ENCODE results near the gene HOXB8. TPM values are rescaled to one million over a fixed set of nuclear protein-coding genes. Genes with fewer than 3 reads are reported as not detected.

Gene HOXB8
- total RNA-seq, 1 experiment from 2014 or later = 45.9 TPM

DNA sequence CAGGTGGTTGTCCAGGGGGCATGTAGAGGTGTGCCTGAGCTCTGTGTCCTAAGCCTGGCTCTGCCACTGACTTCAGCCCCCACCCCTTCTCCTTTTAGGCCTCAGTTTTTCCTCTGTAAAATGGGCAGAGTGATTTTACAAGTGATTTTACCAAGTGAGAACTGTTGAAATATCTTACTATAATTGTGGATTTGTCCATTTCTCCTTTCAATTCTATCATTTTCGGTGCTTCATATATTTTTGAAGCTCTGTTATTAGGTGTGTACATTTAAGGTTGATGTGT, 32.8 kb upstream of the HOXB8 start:
- in situ Hi-C loops (cut with HindIII; ENCODE audit: low pct_unique_long_range_greater_than_20kb, low sequenced_read_pairs) (no loop called here), intact Hi-C loops (cut with micrococcal nuclease; ENCODE audit: unreplicated experiment) (no loop called here)
- Histone ChIP-seq H3K36me3 (ENCODE audit: control insufficient read depth, insufficient read depth, low read length) (peaks cover 9% of the 10 kb centered on the region; the same call in 1 of the 2 replicates), H3K4me3 (ENCODE audit: low read depth in 2 of 2, low read length in 2 of 2) (peak overlapping the region; percentile 74 to 76), H3K27ac (ENCODE audit: low read length) (peak overlapping the region; percentile 99), H3K4me1 (ENCODE audit: control insufficient read depth, insufficient read depth, low read length) (peaks cover 25% of the 10 kb centered on the region), H3K27me3 (ENCODE audit: control insufficient read depth, insufficient read depth, low read length) (no peaks in the 10 kb centered on the region), H3K9me3 (ENCODE audit: control insufficient read depth, insufficient read depth, low read depth, low read length) (no peaks in the 10 kb centered on the region)
- DNase-seq (ENCODE audit: low read depth, low spot score) (no peak), ATAC-seq (no peak)
- CTCF ChIA-PET = interaction anchor here (0.6 kb wide), 1 partner anchor 141 kb away, joined by 4 read pairs; no protein-coding TSS in a partner anchor
- BruUV-seq (replicated peaks) = no TSS peak
- no peak for TF ChIP-seq POLR2AphosphoS5 (IDR thresholded peaks at IDR 0.05; ENCODE audit: low read depth, low read length)
- POLR2A ChIA-PET = interaction anchor here (0.6 to 1.3 kb wide), 3 partner anchors 14 to 212 kb away, joined by 3 to 5 read pairs (median 4); no protein-coding TSS in a partner anchor

DNA sequence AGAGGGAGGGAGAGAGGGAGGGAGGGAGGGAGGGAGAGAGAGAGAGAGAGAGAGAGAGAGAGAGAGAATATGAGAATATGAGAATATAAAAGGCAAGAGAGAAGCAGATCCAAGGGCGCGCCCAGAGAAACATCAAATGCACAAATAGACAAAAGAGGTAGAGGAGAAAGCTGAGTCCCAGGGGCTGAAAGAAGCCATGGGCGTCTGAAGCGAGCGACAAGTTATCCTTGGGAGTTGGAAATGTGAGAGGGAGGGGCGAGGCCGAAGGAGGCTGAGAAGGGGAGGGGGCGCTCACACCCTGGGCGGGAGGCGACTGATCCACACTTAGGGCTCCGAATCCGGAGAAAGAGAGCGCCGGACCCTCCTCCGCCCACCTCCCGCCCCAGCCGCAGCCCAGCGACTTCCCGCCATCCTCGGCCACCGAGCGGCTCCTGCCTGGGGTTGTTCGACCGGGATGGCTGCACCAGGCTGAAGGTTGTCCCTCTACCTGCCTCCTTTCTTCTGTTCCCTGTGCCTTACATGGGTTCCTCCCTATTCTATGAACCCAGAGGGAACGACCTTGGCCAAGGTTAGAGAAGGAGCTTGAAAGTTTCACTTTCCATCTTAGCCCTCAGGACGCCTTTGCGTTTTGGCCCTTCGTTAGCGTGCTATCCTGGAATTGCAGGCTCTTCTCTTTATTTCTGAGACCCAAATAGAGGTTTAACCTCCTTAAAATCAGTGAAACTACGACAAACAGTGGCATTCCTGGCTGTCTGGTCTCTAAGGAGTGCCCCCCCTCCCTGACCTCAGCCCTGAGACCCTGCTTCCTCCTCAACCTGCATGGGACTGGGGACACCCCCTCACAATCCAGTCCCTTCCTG, 32.2 kb upstream of the HOXB8 start:
- DNase-seq (ENCODE audit: low read depth, low spot score) (no peak), ATAC-seq (peak; percentile 53)
- in situ Hi-C loops (cut with HindIII; ENCODE audit: low pct_unique_long_range_greater_than_20kb, low sequenced_read_pairs) = no loop called here
- ChIA-PET POLR2A (interaction anchor here (0.6 to 1.0 kb wide), 3 partner anchors 22 to 213 kb away, joined by 4 to 6 read pairs (median 5); no protein-coding TSS in a partner anchor), CTCF (no interaction called here)
- H3K27ac ChIP-seq (ENCODE audit: low read length) = peak overlapping the region; percentile 99
- no peaks in the 10 kb centered on the region for H3K9me3 ChIP-seq (ENCODE audit: control insufficient read depth, insufficient read depth, low read depth, low read length)
- H3K27me3 ChIP-seq (ENCODE audit: control insufficient read depth, insufficient read depth, low read length) = no peaks in the 10 kb centered on the region
- BruUV-seq (replicated peaks) = no TSS peak
- peaks cover 9% of the 10 kb centered on the region; the same call in 1 of the 2 replicates for H3K36me3 ChIP-seq (ENCODE audit: control insufficient read depth, insufficient read depth, low read length)
- peaks cover 25% of the 10 kb centered on the region for H3K4me1 ChIP-seq (ENCODE audit: control insufficient read depth, insufficient read depth, low read length)
- no peak for TF ChIP-seq TCF7L2 (IDR thresholded peaks at IDR 0.05; ENCODE audit: low read depth, low read length)
- TF ChIP-seq, protein P1, sequence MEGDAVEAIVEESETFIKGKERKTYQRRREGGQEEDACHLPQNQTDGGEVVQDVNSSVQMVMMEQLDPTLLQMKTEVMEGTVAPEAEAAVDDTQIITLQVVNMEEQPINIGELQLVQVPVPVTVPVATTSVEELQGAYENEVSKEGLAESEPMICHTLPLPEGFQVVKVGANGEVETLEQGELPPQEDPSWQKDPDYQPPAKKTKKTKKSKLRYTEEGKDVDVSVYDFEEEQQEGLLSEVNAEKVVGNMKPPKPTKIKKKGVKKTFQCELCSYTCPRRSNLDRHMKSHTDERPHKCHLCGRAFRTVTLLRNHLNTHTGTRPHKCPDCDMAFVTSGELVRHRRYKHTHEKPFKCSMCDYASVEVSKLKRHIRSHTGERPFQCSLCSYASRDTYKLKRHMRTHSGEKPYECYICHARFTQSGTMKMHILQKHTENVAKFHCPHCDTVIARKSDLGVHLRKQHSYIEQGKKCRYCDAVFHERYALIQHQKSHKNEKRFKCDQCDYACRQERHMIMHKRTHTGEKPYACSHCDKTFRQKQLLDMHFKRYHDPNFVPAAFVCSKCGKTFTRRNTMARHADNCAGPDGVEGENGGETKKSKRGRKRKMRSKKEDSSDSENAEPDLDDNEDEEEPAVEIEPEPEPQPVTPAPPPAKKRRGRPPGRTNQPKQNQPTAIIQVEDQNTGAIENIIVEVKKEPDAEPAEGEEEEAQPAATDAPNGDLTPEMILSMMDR (IDR thresholded peaks at IDR 0.05) = no peak
- TF ChIP-seq SIN3A (IDR thresholded peaks at IDR 0.05; ENCODE audit: borderline replicate concordance, insufficient read depth, low read depth, low read length) = 0 out of 2 replicates have a peak, but pooled peaks have one; percentile 71
- TF ChIP-seq POLR2AphosphoS5 (IDR thresholded peaks at IDR 0.05; ENCODE audit: low read depth, low read length) = peak; percentile 85; the same call in 1 of the 2 replicates
- TF ChIP-seq, protein P2, sequence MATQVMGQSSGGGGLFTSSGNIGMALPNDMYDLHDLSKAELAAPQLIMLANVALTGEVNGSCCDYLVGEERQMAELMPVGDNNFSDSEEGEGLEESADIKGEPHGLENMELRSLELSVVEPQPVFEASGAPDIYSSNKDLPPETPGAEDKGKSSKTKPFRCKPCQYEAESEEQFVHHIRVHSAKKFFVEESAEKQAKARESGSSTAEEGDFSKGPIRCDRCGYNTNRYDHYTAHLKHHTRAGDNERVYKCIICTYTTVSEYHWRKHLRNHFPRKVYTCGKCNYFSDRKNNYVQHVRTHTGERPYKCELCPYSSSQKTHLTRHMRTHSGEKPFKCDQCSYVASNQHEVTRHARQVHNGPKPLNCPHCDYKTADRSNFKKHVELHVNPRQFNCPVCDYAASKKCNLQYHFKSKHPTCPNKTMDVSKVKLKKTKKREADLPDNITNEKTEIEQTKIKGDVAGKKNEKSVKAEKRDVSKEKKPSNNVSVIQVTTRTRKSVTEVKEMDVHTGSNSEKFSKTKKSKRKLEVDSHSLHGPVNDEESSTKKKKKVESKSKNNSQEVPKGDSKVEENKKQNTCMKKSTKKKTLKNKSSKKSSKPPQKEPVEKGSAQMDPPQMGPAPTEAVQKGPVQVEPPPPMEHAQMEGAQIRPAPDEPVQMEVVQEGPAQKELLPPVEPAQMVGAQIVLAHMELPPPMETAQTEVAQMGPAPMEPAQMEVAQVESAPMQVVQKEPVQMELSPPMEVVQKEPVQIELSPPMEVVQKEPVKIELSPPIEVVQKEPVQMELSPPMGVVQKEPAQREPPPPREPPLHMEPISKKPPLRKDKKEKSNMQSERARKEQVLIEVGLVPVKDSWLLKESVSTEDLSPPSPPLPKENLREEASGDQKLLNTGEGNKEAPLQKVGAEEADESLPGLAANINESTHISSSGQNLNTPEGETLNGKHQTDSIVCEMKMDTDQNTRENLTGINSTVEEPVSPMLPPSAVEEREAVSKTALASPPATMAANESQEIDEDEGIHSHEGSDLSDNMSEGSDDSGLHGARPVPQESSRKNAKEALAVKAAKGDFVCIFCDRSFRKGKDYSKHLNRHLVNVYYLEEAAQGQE (IDR thresholded peaks at IDR 0.05; ENCODE audit: insufficient read depth in 1 of 2, low read depth in 2 of 2, low read length in 1 of 2) = no peak
- intact Hi-C loops (cut with micrococcal nuclease; ENCODE audit: unreplicated experiment) = no loop called here
- peak overlapping the region; percentile 74 to 76 for H3K4me3 ChIP-seq (ENCODE audit: low read depth in 2 of 2, low read length in 2 of 2)
